Panc1 (cell line): ENCODE measurements around the gene METTL15. TPM values are rescaled to one million over a fixed set of nuclear protein-coding genes. Genes with fewer than 3 reads are reported as not detected.

Source experiments
- ATAC-seq: fragments of 200-7000 bp; cut with Tn5 transposase; 2 replicates; pipeline ENCODE4 v1.9.1; 2020; ENCODE audit warnings: mild to moderate bottlenecking, moderate library complexity
- BruUV-seq: library from RNA; stranded (reverse); fragments of 400-500 nt; replicated peaks from 2 replicates; lab custom pipeline; 2021; lab: Mats Ljungman, UMichigan
- CTCF ChIA-PET: fragments of 300-600 bp; sonication (Branson Sonifier 250); formaldehyde crosslinking; loops from one replicate; lab custom pipeline; 2022; ENCODE audit warnings: antibody characterized with exemption; lab: Charles Lee
- POLR2A ChIA-PET: fragments of 300-600 bp; sonication (Branson Sonifier 250); formaldehyde crosslinking; loops from one replicate; lab custom pipeline; 2022; ENCODE audit warnings: antibody characterized with exemption; lab: Charles Lee
- DNase-seq: peaks from one replicate; pipeline ENCODE4 v3.0.0-alpha.2; 2010; ENCODE audit warnings: low read depth, low spot score
- H3K27ac ChIP-seq: 2 replicates; pipeline ENCODE4 v1.5.1; 2011; ENCODE audit warnings: mild to moderate bottlenecking, low read length, inconsistent platforms
- H3K27me3 ChIP-seq: fragments of 200-500 bp; sonication (Bioruptor generic); 2 replicates; pipeline ENCODE4 v1.6.0; 2014; ENCODE audit warnings: low read length, inconsistent platforms; ENCODE audit not compliant: control insufficient read depth, insufficient read depth
- H3K36me3 ChIP-seq: fragments of 200-500 bp; sonication (Bioruptor generic); 2 replicates; pipeline ENCODE4 v1.5.1; 2014; ENCODE audit warnings: inconsistent platforms, mild to moderate bottlenecking, low read length, moderate library complexity; ENCODE audit not compliant: control insufficient read depth, insufficient read depth
- H3K4me1 ChIP-seq: 2 replicates; pipeline ENCODE4 v1.5.1; 2011; ENCODE audit warnings: inconsistent platforms, mild to moderate bottlenecking, low read length, moderate library complexity; ENCODE audit not compliant: control insufficient read depth, insufficient read depth
- H3K4me3 ChIP-seq, 2 experiments: 2 replicates each; pipeline ENCODE4 v1.5.1; 2011 to 2012; ENCODE audit warnings: low read depth in 2 of 2, low read length in 2 of 2, mild to moderate bottlenecking in 2 of 2, inconsistent platforms in 1 of 2, moderate library complexity in 1 of 2
- H3K9me3 ChIP-seq: fragments of 200-500 bp; sonication (Bioruptor generic); 2 replicates; pipeline ENCODE4 v1.5.1; 2014; ENCODE audit warnings: low read depth, mild to moderate bottlenecking, inconsistent platforms, low read length, moderate library complexity; ENCODE audit not compliant: control insufficient read depth, insufficient read depth
- CTCF ChIP-seq: fragments of 450-650 bp; IDR thresholded peaks from 2 replicates; pipeline ENCODE4 v1.5.1; 2017; ENCODE audit warnings: mild to moderate bottlenecking
- POLR2AphosphoS5 ChIP-seq: IDR thresholded peaks from 2 replicates; pipeline ENCODE4 v1.6.1; 2012; ENCODE audit warnings: mild to moderate bottlenecking, low read depth, low read length, moderate library complexity
- REST ChIP-seq, 2 experiments: IDR thresholded peaks; 2 replicates each; pipeline ENCODE4 v1.6.1; 2011 to 2012; ENCODE audit warnings: low read depth in 2 of 2, control low read depth in 1 of 2, low read length in 1 of 2, mild to moderate bottlenecking in 1 of 2, moderate library complexity in 1 of 2; ENCODE audit not compliant: insufficient read depth in 1 of 2
- SIN3A ChIP-seq: IDR thresholded peaks from 2 replicates; pipeline ENCODE4 v1.6.1; 2012; ENCODE audit warnings: low read depth, mild to moderate bottlenecking, low read length, moderate library complexity, borderline replicate concordance; ENCODE audit not compliant: insufficient read depth
- TCF7L2 ChIP-seq: IDR thresholded peaks from 2 replicates; pipeline ENCODE4 v1.6.1; 2011; ENCODE audit warnings: mild to moderate bottlenecking, low read depth, low read length, inconsistent platforms
- in situ Hi-C: cut with HindIII; loops from 2 replicates; pipeline ENCODE4 v1.10.0; 2016; ENCODE audit warnings: low sequenced_read_pairs, low pct_unique_long_range_greater_than_20kb
- intact Hi-C: fragments of 100-400 bp; cut with micrococcal nuclease; formaldehyde crosslinking; loops from one replicate; pipeline ENCODE4 v1.10.0; 2022; ENCODE audit not compliant: unreplicated experiment
- total RNA-seq: library from RNA; stranded (reverse); gene quantifications from one replicate; pipeline ENCODE4 v1.2.1, GENCODE V29; 2021; ENCODE audit not compliant: unreplicated experiment

Gene METTL15
- total RNA-seq, 1 experiment from 2014 or later: 11.4 TPM

GRCh38 chr11:28114116-28114515, 5.9 kb downstream of the METTL15 start:
- DNase-seq: no peak
- in situ Hi-C loops: loop anchor here (25.0 kb wide), 1 partner anchor 402 kb away; the partner anchor contains the start of gene BDNF
- intact Hi-C loops: no loop called here
- H3K4me1 ChIP-seq: peaks cover 17% of the 10 kb centered on the region
- H3K27ac ChIP-seq: no peak overlapping the region
- no peaks in the 10 kb centered on the region for H3K9me3 ChIP-seq
- no peak overlapping the region for H3K4me3 ChIP-seq
- ChIA-PET POLR2A (no interaction called here), CTCF (no interaction called here)
- ATAC-seq: no peak
- TF ChIP-seq POLR2AphosphoS5 (no peak), TCF7L2 (no peak), REST (IDR thresholded peaks at IDR 0.05; ENCODE audit: insufficient read depth in 1 of 2, low read depth in 2 of 2, low read length in 1 of 2) (no peak), SIN3A (no peak), CTCF (no peak)
- BruUV-seq: no TSS peak
- H3K27me3 ChIP-seq: no peaks in the 10 kb centered on the region
- H3K36me3 ChIP-seq: peaks cover 6% of the 10 kb centered on the region

- ATAC-seq: no peak
- Histone ChIP-seq H3K9me3 (no peaks in the 10 kb centered on the region), H3K27ac (no peak overlapping the region), H3K4me1 (peaks cover 11% of the 10 kb centered on the region), H3K27me3 (no peaks in the 10 kb centered on the region), H3K36me3 (peaks cover 6% of the 10 kb centered on the region), H3K4me3 (no peak overlapping the region)
- no TSS peak for BruUV-seq
- no peak for DNase-seq
- CTCF ChIA-PET: no interaction called here
- POLR2A ChIA-PET: no interaction called here
- in situ Hi-C loops: loop anchor here (25.0 kb wide), 1 partner anchor 402 kb away; the partner anchor contains the start of gene BDNF
- TF ChIP-seq TCF7L2 (no peak), POLR2AphosphoS5 (no peak), REST (IDR thresholded peaks at IDR 0.05; ENCODE audit: insufficient read depth in 1 of 2, low read depth in 2 of 2, low read length in 1 of 2) (no peak), SIN3A (no peak), CTCF (no peak)
- intact Hi-C loops: no loop called here
These were observed 6.5 kb downstream of the METTL15 start for GRCh38 chr11:28114731-28115130.
